ENCODE data around the gene EML4. TPM values are rescaled to one million over a fixed set of nuclear protein-coding genes. Genes with fewer than 3 reads are reported as not detected.
A peak's percentile ranks its signal among the peaks of the same experiment; 100 is the strongest.

The EML4 gene
- total RNA-seq, 2 experiments from 2014 or later, result 37.1 to 43.2 TPM

- peaks cover 6% of the 10 kb centered on the region; the same call in 1 of the 2 replicates for H4K20me1 ChIP-seq (ENCODE audit: insufficient read depth, low read length)
- intact Hi-C loops (cut with micrococcal nuclease; ENCODE audit: unreplicated experiment), result no loop called here
- BruUV-seq (replicated peaks), result no TSS peak
- POLR2A ChIA-PET, result interaction anchor here (0.5 to 1.9 kb wide), 7 partner anchors 12 to 52 kb away, joined by 3 to 7 read pairs (median 5); no protein-coding TSS in a partner anchor
- CTCF ChIA-PET (ENCODE audit: unreplicated experiment), result no interaction called here
- H3K79me2 ChIP-seq (ENCODE audit: insufficient read depth, low read depth, low read length), result peaks cover 29% of the 10 kb centered on the region; the same call in 1 of the 2 replicates
- no peak overlapping the region for H2AFZ ChIP-seq (ENCODE audit: low read length)
- H3K27ac ChIP-seq (ENCODE audit: low read depth, low read length, poor library complexity, severe bottlenecking), result no peak overlapping the region
- no peaks in the 10 kb centered on the region for H3K36me3 ChIP-seq (ENCODE audit: insufficient read depth, low read length)
- no peak for TF ChIP-seq EZH2phosphoT487 (IDR thresholded peaks at IDR 0.05; ENCODE audit: borderline replicate concordance, low read depth, low read length)
- no peak for TF ChIP-seq CTCF (conservative IDR thresholded peaks at IDR 0.05; ENCODE audit: low read length)
- H3K9me3 ChIP-seq (ENCODE audit: low read length), result no peaks in the 10 kb centered on the region
- DNase-seq (ENCODE audit: low spot score), result no peak
- peaks cover 28% of the 10 kb centered on the region for H3K4me1 ChIP-seq (ENCODE audit: insufficient read depth, low read length, poor library complexity, severe bottlenecking)
- H3K4me3 ChIP-seq (ENCODE audit: low read depth, low read length, poor library complexity, severe bottlenecking), result no peak overlapping the region
- H3K4me2 ChIP-seq (ENCODE audit: low read length), result no peak overlapping the region
- H3K9me2 ChIP-seq (ENCODE audit: insufficient read depth, low read length), result no peaks in the 10 kb centered on the region
These were observed 1.7 kb upstream of the EML4 start for GRCh38 chr2:42167458-42167857.

- ChIA-PET CTCF (ENCODE audit: unreplicated experiment) (no interaction called here), POLR2A (interaction anchor here (1.4 kb wide), 1 partner anchor 27 kb away, joined by 7 read pairs; no protein-coding TSS in a partner anchor)
These were observed 574 bp upstream of the EML4 start for GRCh38 chr2:42168459-42169099.

GRCh38 chr2:42169874-42170521 is 845 bp downstream of the EML4 start:
- peak overlapping the region; percentile 35 for H2AFZ ChIP-seq (ENCODE audit: low read length)
- intact Hi-C loops (cut with micrococcal nuclease; ENCODE audit: unreplicated experiment), result loop anchor here (1.0 kb wide), 2 partner anchors 37 to 65 kb away; no protein-coding TSS in a partner anchor
- ChIA-PET CTCF (ENCODE audit: unreplicated experiment) (no interaction called here), POLR2A (interaction anchor here (0.6 to 3.0 kb wide), 5 partner anchors 11 to 64 kb away, joined by 3 to 19 read pairs (median 4); no protein-coding TSS in a partner anchor)
- peak; percentile 71 for DNase-seq (ENCODE audit: low spot score)
- no peaks in the 10 kb centered on the region for H3K9me3 ChIP-seq (ENCODE audit: low read length)
- peak overlapping the region; percentile 82 for H3K4me3 ChIP-seq (ENCODE audit: low read depth, low read length, poor library complexity, severe bottlenecking)
- H3K4me1 ChIP-seq (ENCODE audit: insufficient read depth, low read length, poor library complexity, severe bottlenecking), result peaks cover 34% of the 10 kb centered on the region
- no peaks in the 10 kb centered on the region for H3K36me3 ChIP-seq (ENCODE audit: insufficient read depth, low read length)
- TF ChIP-seq EZH2phosphoT487 (IDR thresholded peaks at IDR 0.05; ENCODE audit: borderline replicate concordance, low read depth, low read length) (no peak), CTCF (conservative IDR thresholded peaks at IDR 0.05; ENCODE audit: low read length) (no peak)
- H3K79me2 ChIP-seq (ENCODE audit: insufficient read depth, low read depth, low read length), result peaks cover 44% of the 10 kb centered on the region; the same call in 1 of the 2 replicates
- H3K27ac ChIP-seq (ENCODE audit: low read depth, low read length, poor library complexity, severe bottlenecking), result peak overlapping the region; percentile 59
- BruUV-seq (replicated peaks), result no TSS peak
- H3K4me2 ChIP-seq (ENCODE audit: low read length), result peak overlapping the region; percentile 98
- H4K20me1 ChIP-seq (ENCODE audit: insufficient read depth, low read length), result peaks cover 9% of the 10 kb centered on the region; the same call in 1 of the 2 replicates
- H3K9me2 ChIP-seq (ENCODE audit: insufficient read depth, low read length), result no peaks in the 10 kb centered on the region

More at GRCh38 chr2:42168459-42169099, 574 bp upstream of the EML4 start:
- no peak for TF ChIP-seq EZH2phosphoT487 (IDR thresholded peaks at IDR 0.05; ENCODE audit: borderline replicate concordance, low read depth, low read length)
- H3K9me3 ChIP-seq (ENCODE audit: low read length), result no peaks in the 10 kb centered on the region
- no peak for DNase-seq (ENCODE audit: low spot score)
- H3K36me3 ChIP-seq (ENCODE audit: insufficient read depth, low read length), result no peaks in the 10 kb centered on the region
- H3K4me1 ChIP-seq (ENCODE audit: insufficient read depth, low read length, poor library complexity, severe bottlenecking), result peaks cover 34% of the 10 kb centered on the region
- H3K4me3 ChIP-seq (ENCODE audit: low read depth, low read length, poor library complexity, severe bottlenecking), result peak overlapping the region; percentile 21
- H4K20me1 ChIP-seq (ENCODE audit: insufficient read depth, low read length), result peaks cover 9% of the 10 kb centered on the region; the same call in 1 of the 2 replicates
- peaks cover 40% of the 10 kb centered on the region; the same call in 1 of the 2 replicates for H3K79me2 ChIP-seq (ENCODE audit: insufficient read depth, low read depth, low read length)
- no peaks in the 10 kb centered on the region for H3K9me2 ChIP-seq (ENCODE audit: insufficient read depth, low read length)
- no peak overlapping the region for H3K27ac ChIP-seq (ENCODE audit: low read depth, low read length, poor library complexity, severe bottlenecking)
- intact Hi-C loops (cut with micrococcal nuclease; ENCODE audit: unreplicated experiment), result loop anchor here (1.0 kb wide), 1 partner anchor 35 kb away; no protein-coding TSS in a partner anchor
- peak overlapping the region; percentile 72 for H2AFZ ChIP-seq (ENCODE audit: low read length)
- peak overlapping the region; percentile 38 for H3K4me2 ChIP-seq (ENCODE audit: low read length)
- no TSS peak for BruUV-seq (replicated peaks)
